Liver (tissue), 9 donors: ENCODE data around the gene ZCCHC4. TPM values are rescaled to one million over a fixed set of nuclear protein-coding genes. Genes with fewer than 3 reads are reported as not detected.
A peak's percentile ranks its signal among the peaks of the same experiment; 100 is the strongest.

Experiments used
- DNase-seq: peaks from one replicate; pipeline ENCODE4 v3.0.0-alpha.2; 2017; ENCODE audit warnings: low spot score
- H3K27ac ChIP-seq, 2 donors: one replicate each; pipeline ENCODE4 v1.7.0; 2013; ENCODE audit warnings: inconsistent platforms in 2 of 2, low read length in 2 of 2, control low read depth in 1 of 2, low read depth in 1 of 2, mild to moderate bottlenecking in 1 of 2
- H3K27me3 ChIP-seq, 4 donors: one replicate each; pipeline versions ENCODE4 v1.6.1 to v1.7.0; 2013; ENCODE audit warnings: low read length in 3 of 4, inconsistent platforms in 1 of 4, mild to moderate bottlenecking in 1 of 4, moderate library complexity in 1 of 4; ENCODE audit not compliant: control insufficient read depth in 4 of 4, insufficient read depth in 4 of 4
- H3K36me3 ChIP-seq, 4 donors: one replicate each; pipeline versions ENCODE4 v1.6.1 to v1.7.0; 2013; ENCODE audit warnings: low read length in 3 of 4, mild to moderate bottlenecking in 3 of 4, low read depth in 1 of 4, moderate library complexity in 1 of 4; ENCODE audit not compliant: control insufficient read depth in 4 of 4, insufficient read depth in 3 of 4
- H3K4me1 ChIP-seq, 4 donors: one replicate each; pipeline versions ENCODE4 v1.6.1 to v1.7.0; 2013; ENCODE audit warnings: low read length in 3 of 4, mild to moderate bottlenecking in 3 of 4, moderate library complexity in 1 of 4; ENCODE audit not compliant: control insufficient read depth in 4 of 4, insufficient read depth in 4 of 4
- H3K4me3 ChIP-seq, 3 donors: one replicate each; pipeline versions ENCODE4 v1.6.1 to v1.7.0; 2013; ENCODE audit warnings: low read length in 3 of 3, control low read depth in 1 of 3, low read depth in 1 of 3, mild to moderate bottlenecking in 1 of 3
- H3K9ac ChIP-seq, 2 donors: one replicate each; pipeline ENCODE4 v1.7.0; 2013; ENCODE audit warnings: low read length in 2 of 2, mild to moderate bottlenecking in 2 of 2, moderate library complexity in 2 of 2, control low read depth in 1 of 2, low read depth in 1 of 2
- H3K9me3 ChIP-seq, 4 donors: one replicate each; pipeline versions ENCODE4 v1.6.1 to v1.7.0; 2013; ENCODE audit warnings: low read length in 3 of 4; ENCODE audit not compliant: control insufficient read depth in 4 of 4
- ATF3 ChIP-seq: IDR thresholded peaks from 2 replicates; pipeline ENCODE4 v1.6.1; 2016; ENCODE audit warnings: antibody characterized with exemption
- FOXA1 ChIP-seq: IDR thresholded peaks from 2 replicates; pipeline ENCODE4 v1.6.1; 2016; ENCODE audit warnings: antibody characterized with exemption
- GABPA ChIP-seq, 2 donors: IDR thresholded peaks in 1 of 2; conservative IDR thresholded peaks in 1 of 2; 2 replicates each; pipeline ENCODE4 v1.6.1; 2016; ENCODE audit warnings: antibody characterized with exemption in 2 of 2, mild to moderate bottlenecking in 1 of 2, moderate library complexity in 1 of 2
- HNF4A ChIP-seq, 2 donors: conservative IDR thresholded peaks; 2 replicates each; pipeline ENCODE4 v1.6.1; 2016; ENCODE audit warnings: antibody characterized with exemption in 2 of 2, mild to moderate bottlenecking in 2 of 2
- HNF4G ChIP-seq: IDR thresholded peaks from 2 replicates; pipeline ENCODE4 v1.6.1; 2016; ENCODE audit warnings: antibody characterized with exemption
- JUND ChIP-seq, 2 donors: IDR thresholded peaks; 2 replicates each; pipeline ENCODE4 v1.6.1; 2016; ENCODE audit warnings: antibody characterized with exemption in 2 of 2
- MAX ChIP-seq: IDR thresholded peaks from 2 replicates; pipeline ENCODE4 v1.6.1; 2016; ENCODE audit warnings: antibody characterized with exemption
- NR2F2 ChIP-seq: IDR thresholded peaks from 2 replicates; pipeline ENCODE4 v1.6.1; 2016; ENCODE audit warnings: antibody characterized with exemption
- RAD21 ChIP-seq, 2 donors: IDR thresholded peaks; 2 replicates each; pipeline ENCODE4 v1.6.1; 2016; ENCODE audit warnings: antibody characterized with exemption in 2 of 2, mild to moderate bottlenecking in 2 of 2
- RXRA ChIP-seq, 2 donors: IDR thresholded peaks; 2 replicates each; pipeline ENCODE4 v1.6.1; 2017 to 2018; ENCODE audit warnings: antibody characterized with exemption in 2 of 2, mild to moderate bottlenecking in 1 of 2
- SP1 ChIP-seq: IDR thresholded peaks from 2 replicates; pipeline ENCODE4 v1.6.1; 2018; ENCODE audit warnings: antibody characterized with exemption, mild to moderate bottlenecking
- YY1 ChIP-seq: IDR thresholded peaks from 2 replicates; pipeline ENCODE4 v1.6.1; 2016; ENCODE audit warnings: antibody characterized with exemption, mild to moderate bottlenecking
- WGBS: extraction: QIAGEN DNeasy Blood & Tissue Kit; methylation state at CpG from one replicate; pipeline ENCODE4 v1.1.7; 2013; 5-methylcytosine and 5-hydroxymethylcytosine counted together
- polyA plus RNA-seq, 2 donors: library from polyadenylated mRNA; stranded (reverse) in 1 of 2; unstranded in 1 of 2; fragments of 200-250 nt in 1 of 2; fragments of >200 nt in 1 of 2; fragmentation: Nextera tagmentation in 1 of 2; extraction: Ambion mirVana in 1 of 2; gene quantifications; one replicate each; pipeline versions ENCODE4 v1.2.1 to v1.2.3, GENCODE V29; 2013 to 2015
- total RNA-seq, 2 donors: library from RNA; depleted of rRNA; stranded (reverse); fragments of >200 nt; gene quantifications; one replicate each; pipeline ENCODE4 v1.2.3, GENCODE V29; 2014
- TF ChIP-seq, protein P1 (sequence below): IDR thresholded peaks from 2 replicates; pipeline ENCODE4 v1.6.1; 2016; ENCODE audit warnings: antibody characterized with exemption, mild to moderate bottlenecking
- TF ChIP-seq, protein P2 (sequence below): IDR thresholded peaks from 2 replicates; pipeline ENCODE4 v1.6.1; 2016; ENCODE audit warnings: antibody characterized with exemption
- donor health status: healthy.
- donor health status: healthy.
- donor health status: healthy.
- donor health status: healthy.
- donor health status: healthy.

Gene ZCCHC4
- total and polyA plus RNA-seq, 4 donors = 2.1 to 7.4 (median 4.6) TPM

GRCh38 chr4:25377572-25378436 lies 65.2 kb downstream of the ZCCHC4 start:
- no peaks in the 10 kb centered on the region for H3K9me3 ChIP-seq
- WGBS = 23% methylated on average over 18 of the region's 18 CpGs
- peak overlapping the region; percentile 52 to 63 for H3K27ac ChIP-seq
- peaks cover 1 to 10% (median 6%) of the 10 kb centered on the region in 4 donors for H3K36me3 ChIP-seq
- H3K4me3 ChIP-seq = peak overlapping the region; percentile 79 to 99 (median 96)
- no peak for DNase-seq
- H3K9ac ChIP-seq = peak overlapping the region; percentile 74 to 92
- H3K4me1 ChIP-seq = peaks cover 0 to 34% (median 12%) of the 10 kb centered on the region in 4 donors
- no peaks in the 10 kb centered on the region for H3K27me3 ChIP-seq
- TF ChIP-seq GABPA (IDR thresholded peaks at IDR 0.05 in 1 of 2, conservative IDR thresholded peaks at IDR 0.05 in 1 of 2) (no peak), YY1 (peak; percentile 45)

DNA sequence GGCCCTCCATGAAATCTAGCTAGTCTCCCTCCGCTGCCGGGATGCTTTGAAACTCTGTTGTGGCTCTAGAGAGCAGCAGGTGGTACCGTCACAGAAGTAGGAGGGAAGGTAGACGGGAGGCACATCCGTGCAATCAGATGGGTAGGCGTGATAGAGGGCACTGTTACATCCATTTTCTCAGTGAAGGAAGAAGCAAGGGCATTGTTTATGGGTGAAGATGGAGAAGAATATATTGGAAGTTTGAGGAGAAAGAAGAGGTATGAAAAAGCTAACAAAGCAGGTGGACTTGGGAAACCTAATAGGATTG lies 65.8 kb downstream of the ZCCHC4 start:
- H3K27ac ChIP-seq = no peak overlapping the region
- peaks cover 0 to 28% (median 7%) of the 10 kb centered on the region in 4 donors for H3K4me1 ChIP-seq
- H3K27me3 ChIP-seq = no peaks in the 10 kb centered on the region
- H3K9me3 ChIP-seq = no peaks in the 10 kb centered on the region
- peaks cover 1 to 10% (median 7%) of the 10 kb centered on the region in 4 donors for H3K36me3 ChIP-seq
- DNase-seq = no peak
- no peak overlapping the region for H3K9ac ChIP-seq
- H3K4me3 ChIP-seq = no peak overlapping the region
- 90% methylated on average over 6 of the region's 6 CpGs for WGBS
- TF ChIP-seq NR2F2 = no peak

GRCh38 chr4:25379591-25379990 lies 67.0 kb downstream of the ZCCHC4 start:
- TF ChIP-seq GABPA (IDR thresholded peaks at IDR 0.05 in 1 of 2, conservative IDR thresholded peaks at IDR 0.05 in 1 of 2) (no peak), RXRA (IDR thresholded peaks at IDR 0.05) (no peak), FOXA1 (no peak), JUND (IDR thresholded peaks at IDR 0.05) (no peak)
- no peak for DNase-seq

DNA sequence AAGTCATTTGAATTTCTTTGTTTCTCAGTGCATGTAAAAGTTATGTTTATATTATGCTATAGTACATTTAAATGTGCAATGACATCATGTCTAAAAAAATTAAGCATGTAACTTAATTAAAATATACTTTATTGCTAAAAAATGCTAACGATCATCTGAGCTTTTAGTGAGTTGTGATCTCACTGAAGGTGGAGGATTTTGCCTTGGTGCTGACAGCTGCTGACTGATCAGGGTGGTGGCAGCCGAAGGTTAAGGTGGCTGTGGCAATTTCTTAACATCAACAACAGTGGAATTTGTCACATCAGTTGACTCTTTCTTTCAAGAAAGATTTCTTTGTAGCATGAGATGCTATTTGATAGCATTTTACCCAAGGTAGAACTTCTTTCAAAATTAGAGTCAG lies 71.1 kb downstream of the ZCCHC4 start:
- WGBS = 70% methylated on average over 2 of the region's 2 CpGs
- no peaks in the 10 kb centered on the region for H3K27me3 ChIP-seq
- no peak for DNase-seq
- peaks cover 0 to 3% (median 0%) of the 10 kb centered on the region in 4 donors for H3K4me1 ChIP-seq
- TF ChIP-seq NR2F2 (no peak), GABPA (IDR thresholded peaks at IDR 0.05 in 1 of 2, conservative IDR thresholded peaks at IDR 0.05 in 1 of 2) (no peak), HNF4A (conservative IDR thresholded peaks at IDR 0.05) (no peak), JUND (IDR thresholded peaks at IDR 0.05) (no peak), HNF4G (no peak), SP1 (no peak), YY1 (no peak), ATF3 (no peak), RAD21 (IDR thresholded peaks at IDR 0.05) (no peak), MAX (no peak)
- TF ChIP-seq, protein P1, sequence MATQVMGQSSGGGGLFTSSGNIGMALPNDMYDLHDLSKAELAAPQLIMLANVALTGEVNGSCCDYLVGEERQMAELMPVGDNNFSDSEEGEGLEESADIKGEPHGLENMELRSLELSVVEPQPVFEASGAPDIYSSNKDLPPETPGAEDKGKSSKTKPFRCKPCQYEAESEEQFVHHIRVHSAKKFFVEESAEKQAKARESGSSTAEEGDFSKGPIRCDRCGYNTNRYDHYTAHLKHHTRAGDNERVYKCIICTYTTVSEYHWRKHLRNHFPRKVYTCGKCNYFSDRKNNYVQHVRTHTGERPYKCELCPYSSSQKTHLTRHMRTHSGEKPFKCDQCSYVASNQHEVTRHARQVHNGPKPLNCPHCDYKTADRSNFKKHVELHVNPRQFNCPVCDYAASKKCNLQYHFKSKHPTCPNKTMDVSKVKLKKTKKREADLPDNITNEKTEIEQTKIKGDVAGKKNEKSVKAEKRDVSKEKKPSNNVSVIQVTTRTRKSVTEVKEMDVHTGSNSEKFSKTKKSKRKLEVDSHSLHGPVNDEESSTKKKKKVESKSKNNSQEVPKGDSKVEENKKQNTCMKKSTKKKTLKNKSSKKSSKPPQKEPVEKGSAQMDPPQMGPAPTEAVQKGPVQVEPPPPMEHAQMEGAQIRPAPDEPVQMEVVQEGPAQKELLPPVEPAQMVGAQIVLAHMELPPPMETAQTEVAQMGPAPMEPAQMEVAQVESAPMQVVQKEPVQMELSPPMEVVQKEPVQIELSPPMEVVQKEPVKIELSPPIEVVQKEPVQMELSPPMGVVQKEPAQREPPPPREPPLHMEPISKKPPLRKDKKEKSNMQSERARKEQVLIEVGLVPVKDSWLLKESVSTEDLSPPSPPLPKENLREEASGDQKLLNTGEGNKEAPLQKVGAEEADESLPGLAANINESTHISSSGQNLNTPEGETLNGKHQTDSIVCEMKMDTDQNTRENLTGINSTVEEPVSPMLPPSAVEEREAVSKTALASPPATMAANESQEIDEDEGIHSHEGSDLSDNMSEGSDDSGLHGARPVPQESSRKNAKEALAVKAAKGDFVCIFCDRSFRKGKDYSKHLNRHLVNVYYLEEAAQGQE = no peak
- TF ChIP-seq, protein P2, sequence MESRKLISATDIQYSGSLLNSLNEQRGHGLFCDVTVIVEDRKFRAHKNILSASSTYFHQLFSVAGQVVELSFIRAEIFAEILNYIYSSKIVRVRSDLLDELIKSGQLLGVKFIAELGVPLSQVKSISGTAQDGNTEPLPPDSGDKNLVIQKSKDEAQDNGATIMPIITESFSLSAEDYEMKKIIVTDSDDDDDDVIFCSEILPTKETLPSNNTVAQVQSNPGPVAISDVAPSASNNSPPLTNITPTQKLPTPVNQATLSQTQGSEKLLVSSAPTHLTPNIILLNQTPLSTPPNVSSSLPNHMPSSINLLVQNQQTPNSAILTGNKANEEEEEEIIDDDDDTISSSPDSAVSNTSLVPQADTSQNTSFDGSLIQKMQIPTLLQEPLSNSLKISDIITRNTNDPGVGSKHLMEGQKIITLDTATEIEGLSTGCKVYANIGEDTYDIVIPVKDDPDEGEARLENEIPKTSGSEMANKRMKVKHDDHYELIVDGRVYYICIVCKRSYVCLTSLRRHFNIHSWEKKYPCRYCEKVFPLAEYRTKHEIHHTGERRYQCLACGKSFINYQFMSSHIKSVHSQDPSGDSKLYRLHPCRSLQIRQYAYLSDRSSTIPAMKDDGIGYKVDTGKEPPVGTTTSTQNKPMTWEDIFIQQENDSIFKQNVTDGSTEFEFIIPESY = no peak
- H3K36me3 ChIP-seq = peaks cover 4 to 24% (median 12%) of the 10 kb centered on the region in 4 donors
- H3K27ac ChIP-seq = no peak overlapping the region
- H3K9ac ChIP-seq = no peak overlapping the region
- H3K9me3 ChIP-seq = no peaks in the 10 kb centered on the region
- H3K4me3 ChIP-seq = no peak overlapping the region

More at GRCh38 chr4:25379591-25379990, 67.0 kb downstream of the ZCCHC4 start:
- Histone ChIP-seq H3K36me3 (peaks cover 3 to 17% (median 11%) of the 10 kb centered on the region in 4 donors), H3K9me3 (no peaks in the 10 kb centered on the region), H3K4me1 (peaks cover 0 to 22% (median 6%) of the 10 kb centered on the region in 4 donors), H3K4me3 (no peak overlapping the region), H3K27ac (no peak overlapping the region), H3K27me3 (no peaks in the 10 kb centered on the region), H3K9ac (no peak overlapping the region)
- WGBS = 93% methylated on average over 2 of the region's 2 CpGs
